ENCODE data around the gene WWP2. TPM values are rescaled to one million over a fixed set of nuclear protein-coding genes. Genes with fewer than 3 reads are reported as not detected.
A peak's percentile ranks its signal among the peaks of the same experiment; 100 is the strongest.

WWP2 gene
- 10 to 100 TPM; 72.8 to 95.6 (median 81.6) TPM for total RNA-seq
- total RNA-seq (2013): 51.3 TPM

DNA sequence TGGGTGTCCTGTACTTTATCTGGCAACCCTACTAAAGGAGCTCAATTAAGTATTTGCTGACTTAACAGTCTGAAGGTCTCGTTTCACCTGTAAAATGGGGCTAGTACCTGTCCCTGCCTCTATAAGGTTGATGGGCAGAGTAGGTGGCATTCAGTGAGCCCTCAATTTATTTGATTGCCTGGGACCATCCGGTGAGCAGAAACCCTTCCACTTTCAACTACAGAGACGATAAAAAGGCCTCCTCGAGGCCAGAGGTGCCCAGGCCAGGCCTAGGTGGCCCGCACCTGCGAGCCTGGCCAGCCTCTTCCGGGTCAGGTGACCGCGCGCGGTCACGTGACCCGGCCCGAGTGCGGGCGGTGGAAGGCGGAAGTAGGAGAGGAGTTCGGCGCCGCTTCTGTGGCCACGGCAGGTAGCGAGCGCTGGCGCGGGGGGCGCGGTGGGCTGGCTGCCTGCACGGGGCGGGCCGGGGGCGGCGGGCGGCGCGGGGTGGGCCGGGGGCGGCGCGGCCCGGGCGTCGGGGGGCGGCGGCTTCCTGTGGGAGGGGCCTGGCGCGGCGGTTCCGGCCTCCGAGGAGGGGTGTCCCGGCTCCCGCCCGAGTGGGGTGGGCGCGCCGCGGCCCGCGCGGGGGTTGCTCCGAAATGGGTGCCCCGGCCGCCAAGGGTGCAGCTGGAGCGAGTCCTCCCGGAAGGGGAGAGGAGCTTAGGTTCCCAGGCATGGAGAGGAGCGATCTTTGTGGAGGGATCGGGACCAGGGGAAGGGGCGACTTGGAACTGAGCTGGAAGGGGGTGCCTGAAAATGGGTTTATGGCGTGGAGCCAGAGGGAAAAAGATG is at the start of gene WWP2:
TSS of gene WWP2 (plus strand) at position 350 of the 831 bp plus-strand sequence. CDS start 24,679 bp downstream, outside the sequence.
- no peaks in the 10 kb centered on the region for H3K9me3 ChIP-seq (ENCODE audit: control insufficient read depth, insufficient read depth, low read length)
- Mint-ChIP-seq H3K4me1 (peaks cover 27 to 28% of the 10 kb centered on the region in 2 donors), H3K4me3 (peak within 1 kb of the TSS; percentile 92), H3K27me3 (ENCODE audit: low read depth in 2 of 2) (no peaks in the 10 kb centered on the region), H3K36me3 (no peaks in the 10 kb centered on the region), H3K27ac (peak within 1 kb of the TSS; percentile 97 to 99), H3K9me3 (no peaks in the 10 kb centered on the region)
- DNase-seq (peak; percentile 71 to 92), ATAC-seq (peak; percentile 85 to 87 (median 86))
- H3K27ac ChIP-seq (ENCODE audit: low read length): peak within 1 kb of the TSS; percentile 97
- H3K36me3 ChIP-seq (ENCODE audit: control insufficient read depth, insufficient read depth, low read length): no peaks in the 10 kb centered on the region
- peak within 1 kb of the TSS; percentile 90 for H3K4me3 ChIP-seq (ENCODE audit: low read length)
- whole genome bisulfite sequencing (ENCODE audit: insufficient coverage): under 1% methylated on average over 67 of the region's 68 CpGs
- peaks cover 15% of the 10 kb centered on the region for H3K4me1 ChIP-seq (ENCODE audit: control insufficient read depth, insufficient read depth, low read length)
- H3K27me3 ChIP-seq (ENCODE audit: control insufficient read depth, insufficient read depth, low read length): no peaks in the 10 kb centered on the region
- TF ChIP-seq, protein P1, sequence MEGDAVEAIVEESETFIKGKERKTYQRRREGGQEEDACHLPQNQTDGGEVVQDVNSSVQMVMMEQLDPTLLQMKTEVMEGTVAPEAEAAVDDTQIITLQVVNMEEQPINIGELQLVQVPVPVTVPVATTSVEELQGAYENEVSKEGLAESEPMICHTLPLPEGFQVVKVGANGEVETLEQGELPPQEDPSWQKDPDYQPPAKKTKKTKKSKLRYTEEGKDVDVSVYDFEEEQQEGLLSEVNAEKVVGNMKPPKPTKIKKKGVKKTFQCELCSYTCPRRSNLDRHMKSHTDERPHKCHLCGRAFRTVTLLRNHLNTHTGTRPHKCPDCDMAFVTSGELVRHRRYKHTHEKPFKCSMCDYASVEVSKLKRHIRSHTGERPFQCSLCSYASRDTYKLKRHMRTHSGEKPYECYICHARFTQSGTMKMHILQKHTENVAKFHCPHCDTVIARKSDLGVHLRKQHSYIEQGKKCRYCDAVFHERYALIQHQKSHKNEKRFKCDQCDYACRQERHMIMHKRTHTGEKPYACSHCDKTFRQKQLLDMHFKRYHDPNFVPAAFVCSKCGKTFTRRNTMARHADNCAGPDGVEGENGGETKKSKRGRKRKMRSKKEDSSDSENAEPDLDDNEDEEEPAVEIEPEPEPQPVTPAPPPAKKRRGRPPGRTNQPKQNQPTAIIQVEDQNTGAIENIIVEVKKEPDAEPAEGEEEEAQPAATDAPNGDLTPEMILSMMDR (IDR thresholded peaks at IDR 0.05): no peak
- intact Hi-C loops (cut with micrococcal nuclease): no loop called here

DNA sequence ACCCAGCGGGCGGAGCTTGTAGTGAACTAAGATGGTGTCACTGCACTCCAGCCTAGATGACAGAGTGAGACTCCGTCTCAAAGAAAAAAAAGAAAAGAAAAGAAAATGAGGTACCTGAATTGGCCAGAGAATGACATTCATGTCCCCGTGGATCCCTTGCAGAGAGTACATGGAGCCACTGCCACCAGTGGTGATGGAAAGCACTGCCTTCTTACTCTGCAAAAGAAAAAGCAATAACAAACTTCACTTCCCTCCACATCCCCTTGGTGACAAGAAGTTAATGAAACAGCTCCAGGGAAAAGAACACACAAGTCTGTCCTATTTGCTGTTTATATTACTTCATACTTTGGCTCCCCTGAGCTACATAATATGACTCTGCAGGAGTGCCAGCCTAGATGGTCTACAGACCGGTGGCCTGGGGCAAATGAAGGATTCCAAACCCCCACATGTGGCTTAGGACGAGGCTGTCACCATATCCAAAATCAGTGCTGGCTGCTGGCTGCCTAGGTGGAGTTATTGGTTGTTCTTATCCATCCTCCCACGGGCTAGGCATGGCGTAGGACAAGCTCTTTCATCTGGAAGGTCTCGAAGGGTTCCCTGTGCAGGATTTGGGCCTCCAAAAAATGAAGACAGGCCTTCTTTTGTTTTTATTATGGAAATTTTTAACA is 49.1 kb upstream of the WWP2 start:
- no peaks in the 10 kb centered on the region for H3K36me3 Mint-ChIP-seq
- no peaks in the 10 kb centered on the region for H3K9me3 Mint-ChIP-seq
- ATAC-seq (no peak), DNase-seq (no peak)
- H3K27ac ChIP-seq (ENCODE audit: low read length): no peak overlapping the region
- H3K4me3 Mint-ChIP-seq: no peak overlapping the region
- no peaks in the 10 kb centered on the region for H3K36me3 ChIP-seq (ENCODE audit: control insufficient read depth, insufficient read depth, low read length)
- intact Hi-C loops (cut with micrococcal nuclease): no loop called here
- H3K4me3 ChIP-seq (ENCODE audit: low read length): no peak overlapping the region
- no peaks in the 10 kb centered on the region for H3K4me1 ChIP-seq (ENCODE audit: control insufficient read depth, insufficient read depth, low read length)
- H3K27me3 Mint-ChIP-seq (ENCODE audit: low read depth in 2 of 2): no peaks in the 10 kb centered on the region
- H3K4me1 Mint-ChIP-seq: peaks cover 0 to 7% of the 10 kb centered on the region in 2 donors
- WGBS (ENCODE audit: insufficient coverage): 96% methylated on average over 9 of the region's 9 CpGs
- TF ChIP-seq, protein P1 (IDR thresholded peaks at IDR 0.05): no peak
- H3K9me3 ChIP-seq (ENCODE audit: control insufficient read depth, insufficient read depth, low read length): no peaks in the 10 kb centered on the region
- H3K27me3 ChIP-seq (ENCODE audit: control insufficient read depth, insufficient read depth, low read length): no peaks in the 10 kb centered on the region
- H3K27ac Mint-ChIP-seq: no peak overlapping the region

DNA sequence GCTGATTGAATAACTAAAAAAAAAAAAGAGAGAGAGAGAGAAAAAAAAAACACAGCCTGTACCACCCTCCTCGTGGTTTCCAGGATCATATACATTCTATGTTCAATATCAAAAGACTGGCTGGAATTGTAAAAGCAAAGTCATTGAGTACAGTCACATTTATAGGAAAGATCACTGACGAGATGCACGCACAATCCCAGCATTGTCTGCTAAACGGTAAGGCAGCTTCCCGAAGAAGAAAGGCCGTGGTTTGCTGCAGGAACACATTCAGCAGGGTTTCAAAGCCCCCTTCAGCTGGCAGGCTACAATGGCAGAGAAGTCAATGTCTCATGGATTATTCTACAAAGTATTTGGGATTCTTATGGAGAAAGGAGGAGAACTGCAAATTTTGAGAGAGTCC is 45.1 kb upstream of the WWP2 start:
- WGBS (ENCODE audit: insufficient coverage): 95% methylated on average over 5 of the region's 6 CpGs
- H3K4me1 Mint-ChIP-seq: no peaks in the 10 kb centered on the region
- intact Hi-C loops (cut with micrococcal nuclease): no loop called here
- H3K4me1 ChIP-seq (ENCODE audit: control insufficient read depth, insufficient read depth, low read length): no peaks in the 10 kb centered on the region
- H3K27me3 ChIP-seq (ENCODE audit: control insufficient read depth, insufficient read depth, low read length): no peaks in the 10 kb centered on the region
- no peaks in the 10 kb centered on the region for H3K27me3 Mint-ChIP-seq (ENCODE audit: low read depth in 2 of 2)
- H3K27ac ChIP-seq (ENCODE audit: low read length): no peak overlapping the region
- H3K36me3 Mint-ChIP-seq: no peaks in the 10 kb centered on the region
- DNase-seq (no peak), ATAC-seq (no peak)
- H3K4me3 ChIP-seq (ENCODE audit: low read length): no peak overlapping the region
- H3K9me3 ChIP-seq (ENCODE audit: control insufficient read depth, insufficient read depth, low read length): no peaks in the 10 kb centered on the region
- no peak overlapping the region for H3K4me3 Mint-ChIP-seq
- no peaks in the 10 kb centered on the region for H3K9me3 Mint-ChIP-seq
- H3K36me3 ChIP-seq (ENCODE audit: control insufficient read depth, insufficient read depth, low read length): no peaks in the 10 kb centered on the region
- TF ChIP-seq, protein P1 (IDR thresholded peaks at IDR 0.05): no peak
- no peak overlapping the region for H3K27ac Mint-ChIP-seq
